HCT116 (cell line): ENCODE results near the gene BTD. TPM values are rescaled to one million over a fixed set of nuclear protein-coding genes. Genes with fewer than 3 reads are reported as not detected.

ENCODE experiments used
- ATAC-seq: fragments of 200-7000 bp; cut with Tn5 transposase; 2 replicates; pipeline ENCODE4 v1.9.1; 2020; ENCODE audit warnings: mild to moderate bottlenecking, moderate library complexity
- BruUV-seq: library from RNA; stranded (reverse); fragments of 400-500 nt; replicated peaks from 2 replicates; lab custom pipeline; 2021; lab: Mats Ljungman, UMichigan
- CTCF ChIA-PET: fragments of 300-600 bp; sonication (Branson Sonifier 250); formaldehyde crosslinking; loops from one replicate; lab custom pipeline; 2021; ENCODE audit warnings: antibody characterized with exemption; lab: Charles Lee
- POLR2A ChIA-PET: fragments of 300-600, 350-600 bp; sonication (Branson Sonifier 250); formaldehyde crosslinking; loops from one replicate; lab custom pipeline; 2021; ENCODE audit warnings: antibody characterized with exemption; lab: Charles Lee
- RAD21 ChIA-PET, 2 experiments: fragments of 300-600 bp; sonication (Branson Sonifier 250); formaldehyde crosslinking; loops; one replicate each; lab custom pipeline; 2023; ENCODE audit warnings: low total read pairs in 2 of 2; ENCODE audit not compliant: uncharacterized antibody in 2 of 2, unreplicated experiment in 2 of 2, low non-redundant PET in 1 of 2; lab: Charles Lee
- DNase-seq: peaks from one replicate; pipeline ENCODE4 v3.0.0-alpha.2; 2010; ENCODE audit warnings: low read depth, low spot score
- H2AFZ ChIP-seq: fragments of 200-600 bp; shearing (Covaris generic), sonication (generic); 2 replicates; pipeline ENCODE4 v1.6.1; 2017; ENCODE audit warnings: low read depth, mixed run types, mixed read lengths, antibody characterized with exemption, low read length; ENCODE audit not compliant: poor library complexity, severe bottlenecking
- H3K27ac ChIP-seq: 2 replicates; pipeline ENCODE4 v1.5.1; 2012; ENCODE audit warnings: low read depth, low read length
- H3K27me3 ChIP-seq: fragments of 200-600 bp; sonication (generic); 2 replicates; pipeline ENCODE4 v1.6.1; 2016; ENCODE audit warnings: mixed run types, low read length, mixed read lengths; ENCODE audit not compliant: insufficient read depth
- H3K36me3 ChIP-seq, 2 experiments: fragments of 200-500 bp in 1 of 2; fragments of 200-600 bp in 1 of 2; sonication (Bioruptor generic) in 1 of 2; sonication (generic) in 1 of 2; 2 replicates each; pipeline versions ENCODE4 v1.5.1 to v1.6.1; 2014 to 2016; ENCODE audit warnings: low read length in 2 of 2, inconsistent platforms in 1 of 2, mixed read lengths in 1 of 2, mixed run types in 1 of 2; ENCODE audit not compliant: insufficient read depth in 2 of 2, control insufficient read depth in 1 of 2
- H3K4me1 ChIP-seq, 2 experiments: fragments of 200-600 bp in 1 of 2; sonication (generic) in 1 of 2; 2 replicates each; pipeline versions ENCODE4 v1.5.1 to v1.6.1; 2012 to 2017; ENCODE audit warnings: low read length in 2 of 2, inconsistent platforms in 1 of 2, mild to moderate bottlenecking in 1 of 2, mixed read lengths in 1 of 2, mixed run types in 1 of 2, moderate library complexity in 1 of 2; ENCODE audit not compliant: insufficient read depth in 2 of 2, control insufficient read depth in 1 of 2
- H3K4me2 ChIP-seq: fragments of 200-600 bp; sonication (generic); 2 replicates; pipeline ENCODE4 v1.6.1; 2017; ENCODE audit warnings: mixed run types, low read length, mixed read lengths
- H3K4me3 ChIP-seq, 2 experiments: fragments of 200-600 bp in 1 of 2; sonication (generic) in 1 of 2; replicated peaks in 1 of 2; 2 replicates each; pipeline ENCODE4 v1.5.1; 2011 to 2016; ENCODE audit warnings: low read length in 2 of 2, control low read depth in 1 of 2, low read depth in 1 of 2, mild to moderate bottlenecking in 1 of 2, mixed read lengths in 1 of 2, mixed run types in 1 of 2
- H3K79me2 ChIP-seq: fragments of 200-600 bp; sonication (generic); 2 replicates; pipeline ENCODE4 v1.6.1; 2017; ENCODE audit warnings: mild to moderate bottlenecking, mixed run types, low read length, moderate library complexity, mixed read lengths; ENCODE audit not compliant: insufficient read depth
- H3K9ac ChIP-seq: fragments of 200-600 bp; sonication (generic); 2 replicates; pipeline ENCODE4 v1.6.1; 2016; ENCODE audit warnings: low read length, mixed read lengths
- H3K9me2 ChIP-seq: fragments of 200-600 bp; sonication (generic), shearing (Covaris generic); 2 replicates; pipeline ENCODE4 v1.6.1; 2017; ENCODE audit warnings: mixed run types, mild to moderate bottlenecking, moderate library complexity; ENCODE audit not compliant: insufficient read depth
- H3K9me3 ChIP-seq, 2 experiments: fragments of 200-500 bp in 1 of 2; fragments of 200-600 bp in 1 of 2; sonication (Bioruptor generic) in 1 of 2; sonication (generic) in 1 of 2; 2 replicates each; pipeline ENCODE4 v1.6.1; 2014 to 2017; ENCODE audit warnings: low read length in 2 of 2, mixed read lengths in 2 of 2, inconsistent platforms in 1 of 2, low read depth in 1 of 2, mild to moderate bottlenecking in 1 of 2, mixed run types in 1 of 2, moderate library complexity in 1 of 2; ENCODE audit not compliant: control insufficient read depth in 1 of 2, insufficient read depth in 1 of 2
- H4K20me1 ChIP-seq: fragments of 200-600 bp; sonication (generic), shearing (Covaris generic); 2 replicates; pipeline ENCODE4 v1.6.1; 2017; ENCODE audit warnings: mixed run types, mild to moderate bottlenecking, moderate library complexity; ENCODE audit not compliant: insufficient read depth
- ATF3 ChIP-seq: IDR thresholded peaks from 2 replicates; pipeline ENCODE4 v1.6.1; 2012
- CBX3 ChIP-seq: IDR thresholded peaks from 2 replicates; pipeline ENCODE4 v1.6.1; 2012; ENCODE audit warnings: low read depth
- CTCF ChIP-seq, 3 experiments: fragments of 200-600 bp in 1 of 3; sonication (generic) in 1 of 3; IDR thresholded peaks in 2 of 3; conservative IDR thresholded peaks in 1 of 3; 2 replicates each; pipeline ENCODE4 v1.5.1; 2012 to 2017; ENCODE audit warnings: low read depth in 2 of 3, low read length in 2 of 3, antibody characterized with exemption in 1 of 3, borderline replicate concordance in 1 of 3, control low read depth in 1 of 3, mild to moderate bottlenecking in 1 of 3, mixed read lengths in 1 of 3, mixed run types in 1 of 3, moderate library complexity in 1 of 3; ENCODE audit not compliant: insufficient read depth in 1 of 3
- EZH2 ChIP-seq: fragments of 200-600 bp; sonication (generic); IDR thresholded peaks from 2 replicates; pipeline ENCODE4 v1.6.1; 2017; ENCODE audit warnings: antibody characterized with exemption, mixed run types
- POLR2A ChIP-seq: IDR thresholded peaks from 2 replicates; pipeline ENCODE4 v1.7.0; 2011; ENCODE audit warnings: borderline replicate concordance; ENCODE audit not compliant: insufficient read depth, insufficient read length; ENCODE audit errors: extremely low read depth
- POLR2AphosphoS5 ChIP-seq: IDR thresholded peaks from 2 replicates; pipeline ENCODE4 v1.6.1; 2011; ENCODE audit warnings: mild to moderate bottlenecking, low read depth, low read length, moderate library complexity
- RAD21 ChIP-seq: IDR thresholded peaks from 2 replicates; pipeline ENCODE4 v1.6.1; 2012; ENCODE audit warnings: low read depth, mild to moderate bottlenecking
- REST ChIP-seq: IDR thresholded peaks from 2 replicates; pipeline ENCODE4 v1.6.1; 2012; ENCODE audit warnings: low read depth
- SIN3A ChIP-seq: IDR thresholded peaks from 2 replicates; pipeline ENCODE4 v1.6.1; 2012; ENCODE audit warnings: low read depth
- SRF ChIP-seq: IDR thresholded peaks from 2 replicates; pipeline ENCODE4 v1.6.1; 2012; ENCODE audit warnings: low read depth
- TCF7L2 ChIP-seq: IDR thresholded peaks from 2 replicates; pipeline ENCODE4 v1.7.0; 2011; ENCODE audit warnings: borderline replicate concordance, inconsistent platforms; ENCODE audit not compliant: insufficient read depth, insufficient read length; ENCODE audit errors: extremely low read depth
- ZBTB33 ChIP-seq: IDR thresholded peaks from 2 replicates; pipeline ENCODE4 v1.6.1; 2011; ENCODE audit warnings: mild to moderate bottlenecking, low read length, moderate library complexity; ENCODE audit not compliant: insufficient replicate concordance; ENCODE audit errors: extremely low read depth
- ZFX ChIP-seq: fragments of 450-650 bp; IDR thresholded peaks from 2 replicates; pipeline ENCODE4 v1.6.1; 2017
- intact Hi-C: fragments of 100-400 bp; cut with micrococcal nuclease; formaldehyde crosslinking; loops from 2 replicates; pipeline ENCODE4 v1.10.0; 2022
- total RNA-seq: library from RNA; stranded (reverse); gene quantifications from one replicate; pipeline ENCODE4 v1.2.1, GENCODE V29; 2021; ENCODE audit not compliant: unreplicated experiment

BTD gene
- total RNA-seq, 1 experiment from 2014 or later, result 5.0 TPM

GRCh38 chr3:15558581-15558980 is 43.0 kb upstream of the BTD start (continued):
- TF ChIP-seq CTCF (IDR thresholded peaks at IDR 0.05 in 2 of 3, conservative IDR thresholded peaks at IDR 0.05 in 1 of 3; ENCODE audit: borderline replicate concordance in 1 of 3, insufficient read depth in 1 of 3, low read depth in 2 of 3, low read length in 2 of 3) (no peak), POLR2A (no peak), EZH2 (no peak)

GRCh38 chr3:15562560-15562959 is 39.0 kb upstream of the BTD start:
- no peak overlapping the region for H3K4me3 ChIP-seq
- H3K4me2 ChIP-seq, result no peak overlapping the region
- H2AFZ ChIP-seq, result no peak overlapping the region
- H3K9ac ChIP-seq, result no peak overlapping the region
- no TSS peak for BruUV-seq
- no peaks in the 10 kb centered on the region for H3K27me3 ChIP-seq
- no peaks in the 10 kb centered on the region for H4K20me1 ChIP-seq
- DNase-seq (no peak), ATAC-seq (no peak)
- peaks cover 12 to 28% of the 10 kb centered on the region in 2 experiments; a peak in 3 of 4 replicates for H3K36me3 ChIP-seq
- no peak overlapping the region for H3K27ac ChIP-seq
- ChIA-PET RAD21 (no interaction called here), CTCF (no interaction called here), POLR2A (no interaction called here)
- H3K9me3 ChIP-seq, result no peaks in the 10 kb centered on the region
- H3K9me2 ChIP-seq, result no peaks in the 10 kb centered on the region
- peaks cover 4 to 6% of the 10 kb centered on the region in 2 experiments; a peak in 3 of 4 replicates for H3K4me1 ChIP-seq
- H3K79me2 ChIP-seq, result no peaks in the 10 kb centered on the region
- intact Hi-C loops, result no loop called here
- TF ChIP-seq SIN3A, result no peak
- no peak for TF ChIP-seq POLR2AphosphoS5
- TF ChIP-seq ZFX, result no peak
- TF ChIP-seq CTCF (IDR thresholded peaks at IDR 0.05 in 2 of 3, conservative IDR thresholded peaks at IDR 0.05 in 1 of 3; ENCODE audit: borderline replicate concordance in 1 of 3, insufficient read depth in 1 of 3, low read depth in 2 of 3, low read length in 2 of 3), result no peak
- no peak for TF ChIP-seq TCF7L2
- no peak for TF ChIP-seq ZBTB33
- TF ChIP-seq SRF, result no peak
- TF ChIP-seq CBX3, result no peak
- no peak for TF ChIP-seq RAD21
- no peak for TF ChIP-seq REST
- TF ChIP-seq ATF3, result no peak
- no peak for TF ChIP-seq EZH2
- no peak for TF ChIP-seq POLR2A
